ENCODE data around the gene TMEM238L.

Gene TMEM238L

DNA sequence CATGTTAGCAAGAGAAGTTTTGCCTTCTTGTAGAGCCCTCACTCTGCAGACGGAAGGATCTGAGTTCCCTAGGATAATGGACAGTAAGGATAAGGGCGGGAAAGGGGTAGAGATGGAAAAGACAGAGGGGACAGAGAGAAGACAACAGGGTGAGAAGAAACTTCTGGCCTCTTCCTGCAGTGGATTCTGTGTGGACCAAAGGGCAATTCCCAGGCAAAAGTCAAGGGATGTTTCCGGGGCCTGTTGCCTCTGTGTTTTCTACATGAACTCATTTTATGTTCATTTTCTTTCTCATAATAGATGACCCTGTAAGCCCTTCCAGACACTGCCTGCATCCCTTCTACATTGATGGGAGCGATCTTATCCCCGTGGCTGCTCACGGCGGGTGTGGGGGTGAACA is 647 bp upstream of the TMEM238L start:
- Histone ChIP-seq H3K9ac (ENCODE audit: low read depth, low read length) (no peak overlapping the region), H3K27ac (ENCODE audit: low read depth, low read length) (no peak overlapping the region), H3K4me3 (ENCODE audit: low read length) (no peak overlapping the region), H3K36me3 (ENCODE audit: insufficient read depth, low read length) (no peaks in the 10 kb centered on the region), H3K4me1 (ENCODE audit: insufficient read depth, low read length) (peaks cover 4% of the 10 kb centered on the region; the same call in 1 of the 2 replicates), H3K9me3 (ENCODE audit: insufficient read depth, low read depth, low read length) (no peaks in the 10 kb centered on the region), H3K27me3 (ENCODE audit: insufficient read depth, low read length) (no peaks in the 10 kb centered on the region)
- WGBS: 91% methylated on average over 7 of the region's 7 CpGs

GRCh38 chr17:10803350-10803749 is 549 bp downstream of the TMEM238L start:
- H3K4me1 ChIP-seq (ENCODE audit: insufficient read depth, low read length): peaks cover 4% of the 10 kb centered on the region; the same call in 1 of the 2 replicates
- H3K36me3 ChIP-seq (ENCODE audit: insufficient read depth, low read length): no peaks in the 10 kb centered on the region
- H3K27me3 ChIP-seq (ENCODE audit: insufficient read depth, low read length): no peaks in the 10 kb centered on the region
- WGBS: 93% methylated on average over 7 of the region's 7 CpGs
- no peaks in the 10 kb centered on the region for H3K9me3 ChIP-seq (ENCODE audit: insufficient read depth, low read depth, low read length)
- H3K9ac ChIP-seq (ENCODE audit: low read depth, low read length): no peak overlapping the region
- no peak overlapping the region for H3K27ac ChIP-seq (ENCODE audit: low read depth, low read length)
- no peak overlapping the region for H3K4me3 ChIP-seq (ENCODE audit: low read length)

GRCh38 chr17:10802496-10803284 is 1.2 kb downstream of the TMEM238L start:
- Histone ChIP-seq H3K27me3 (ENCODE audit: insufficient read depth, low read length) (no peaks in the 10 kb centered on the region), H3K27ac (ENCODE audit: low read depth, low read length) (no peak overlapping the region), H3K36me3 (ENCODE audit: insufficient read depth, low read length) (no peaks in the 10 kb centered on the region), H3K4me3 (ENCODE audit: low read length) (no peak overlapping the region), H3K4me1 (ENCODE audit: insufficient read depth, low read length) (peaks cover 5% of the 10 kb centered on the region), H3K9me3 (ENCODE audit: insufficient read depth, low read depth, low read length) (no peaks in the 10 kb centered on the region), H3K9ac (ENCODE audit: low read depth, low read length) (no peak overlapping the region)
- 91% methylated on average over 14 of the region's 14 CpGs for WGBS

DNA sequence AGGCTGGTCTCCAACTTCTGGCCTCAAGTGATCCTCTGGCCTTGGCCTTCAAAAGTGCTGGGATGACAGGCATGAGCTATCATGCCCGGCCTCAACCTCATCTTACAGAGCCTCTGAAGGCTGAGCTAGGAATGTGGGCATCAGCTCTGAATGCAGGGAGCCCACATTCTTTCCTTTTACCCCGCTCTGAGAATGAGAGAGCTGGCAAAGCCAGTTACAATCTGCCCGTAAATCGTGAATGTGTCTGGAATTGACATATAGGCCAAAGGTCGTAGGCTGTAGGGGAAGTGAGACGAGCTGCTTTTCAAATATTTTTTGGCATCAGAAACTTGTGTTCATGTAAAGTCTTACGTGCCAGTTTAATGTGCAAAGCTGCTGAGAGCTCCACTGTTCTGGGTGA is 4.5 kb downstream of the TMEM238L start:
- WGBS: 97% methylated on average over 7 of the region's 7 CpGs
- H3K27ac ChIP-seq (ENCODE audit: low read depth, low read length): no peak overlapping the region

DNA sequence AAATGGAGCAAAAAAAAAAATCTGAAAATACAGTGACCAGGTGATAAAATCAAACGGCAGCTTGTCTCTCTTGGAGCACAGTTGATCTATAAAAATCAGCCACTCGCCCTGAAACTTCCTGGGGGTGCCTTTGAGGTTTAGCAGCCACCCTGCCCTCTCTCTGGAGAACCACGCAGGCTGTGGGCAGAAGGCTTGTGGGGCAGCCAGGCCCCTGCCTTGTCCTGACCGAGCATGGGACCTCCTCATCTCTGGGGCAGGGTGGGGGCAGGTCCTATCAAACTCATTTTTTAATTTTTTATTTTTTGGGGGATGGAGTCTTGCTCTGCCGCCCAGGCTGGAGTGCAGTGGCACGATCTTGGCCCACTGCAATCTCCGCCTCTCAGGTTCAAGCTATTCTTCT is 5.0 kb downstream of the TMEM238L start:
- no peak overlapping the region for H3K27ac ChIP-seq (ENCODE audit: low read depth, low read length)
- H3K27me3 ChIP-seq (ENCODE audit: insufficient read depth, low read length): no peaks in the 10 kb centered on the region
- H3K4me1 ChIP-seq (ENCODE audit: insufficient read depth, low read length): peaks cover 5% of the 10 kb centered on the region
- WGBS: 93% methylated on average over 7 of the region's 7 CpGs
- H3K4me3 ChIP-seq (ENCODE audit: low read length): no peak overlapping the region
- H3K36me3 ChIP-seq (ENCODE audit: insufficient read depth, low read length): no peaks in the 10 kb centered on the region
- H3K9me3 ChIP-seq (ENCODE audit: insufficient read depth, low read depth, low read length): no peaks in the 10 kb centered on the region
- no peak overlapping the region for H3K9ac ChIP-seq (ENCODE audit: low read depth, low read length)

More for the DNA sequence above, 4.5 kb downstream of the TMEM238L start:
- no peaks in the 10 kb centered on the region for H3K9me3 ChIP-seq (ENCODE audit: insufficient read depth, low read depth, low read length)
- H3K36me3 ChIP-seq (ENCODE audit: insufficient read depth, low read length): no peaks in the 10 kb centered on the region
- H3K27me3 ChIP-seq (ENCODE audit: insufficient read depth, low read length): no peaks in the 10 kb centered on the region
- H3K4me3 ChIP-seq (ENCODE audit: low read length): no peak overlapping the region
- peaks cover 5% of the 10 kb centered on the region for H3K4me1 ChIP-seq (ENCODE audit: insufficient read depth, low read length)
- H3K9ac ChIP-seq (ENCODE audit: low read depth, low read length): no peak overlapping the region

DNA sequence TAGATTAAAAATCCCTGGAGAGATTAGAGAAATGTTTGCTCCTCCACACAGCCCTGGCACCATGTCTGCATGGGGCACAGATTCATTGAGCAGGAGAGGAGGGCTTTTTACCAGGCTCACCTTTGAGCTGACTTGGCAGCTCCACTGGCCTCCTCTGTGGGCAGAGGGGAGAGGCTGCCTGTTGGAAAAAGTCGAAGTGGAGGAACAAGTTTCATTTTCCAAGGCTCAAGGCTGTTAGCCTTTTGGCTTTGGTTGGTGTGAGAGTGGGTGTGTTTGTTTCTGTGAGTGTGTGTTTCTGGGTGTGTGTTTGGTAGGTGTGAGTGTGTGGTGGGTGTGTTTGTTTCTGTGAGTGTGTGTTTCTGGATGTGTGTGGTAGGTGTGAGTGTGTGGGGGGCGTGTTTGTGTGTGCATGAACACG is 5.6 kb downstream of the TMEM238L start:
- Histone ChIP-seq H3K27me3 (ENCODE audit: insufficient read depth, low read length) (no peaks in the 10 kb centered on the region), H3K4me3 (ENCODE audit: low read length) (no peak overlapping the region), H3K27ac (ENCODE audit: low read depth, low read length) (no peak overlapping the region), H3K9me3 (ENCODE audit: insufficient read depth, low read depth, low read length) (no peaks in the 10 kb centered on the region), H3K9ac (ENCODE audit: low read depth, low read length) (no peak overlapping the region), H3K4me1 (ENCODE audit: insufficient read depth, low read length) (peaks cover 5% of the 10 kb centered on the region), H3K36me3 (ENCODE audit: insufficient read depth, low read length) (no peaks in the 10 kb centered on the region)
- WGBS: 84% methylated on average over 3 of the region's 3 CpGs

DNA sequence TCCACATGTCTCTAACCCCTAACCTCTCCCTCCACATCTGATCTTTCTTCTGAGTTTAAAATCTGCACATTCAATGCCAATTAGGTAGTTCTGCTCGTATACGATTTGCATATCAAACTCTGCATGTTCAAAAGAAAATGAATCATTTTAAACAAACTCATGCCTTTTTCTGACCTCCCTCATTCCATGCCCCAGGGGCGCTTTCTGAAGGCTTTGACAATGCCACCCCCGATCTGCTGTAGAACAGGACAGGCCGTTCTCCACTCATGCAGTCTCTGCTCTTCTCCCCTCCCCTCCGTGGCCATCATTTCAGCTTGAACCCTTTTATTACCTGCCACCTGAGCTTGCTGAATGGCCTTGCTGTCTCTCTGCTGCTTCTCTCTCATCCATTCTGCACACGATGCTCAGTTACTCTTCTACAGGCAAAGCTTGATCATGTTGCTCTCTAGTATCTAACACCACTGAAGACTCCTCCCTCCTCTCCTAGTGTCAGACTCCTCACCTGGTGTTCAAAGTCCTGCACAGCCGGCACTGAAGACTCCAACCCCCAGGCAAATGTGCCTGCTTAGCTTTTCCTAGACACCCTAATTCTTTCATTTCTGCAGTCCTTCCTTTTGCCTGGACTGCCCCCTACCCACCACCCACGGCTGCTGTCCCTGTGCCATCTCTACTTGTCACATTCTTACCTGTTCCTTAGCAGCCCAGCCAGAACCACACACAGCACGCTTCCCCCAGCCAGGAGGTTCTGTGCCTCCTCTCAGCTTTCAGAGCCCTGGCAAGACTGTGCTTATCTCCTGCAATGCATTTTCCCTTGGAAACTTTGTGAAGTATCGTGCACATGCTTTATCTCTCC is 6.2 kb downstream of the TMEM238L start:
- Histone ChIP-seq H3K4me1 (ENCODE audit: insufficient read depth, low read length) (peaks cover 5% of the 10 kb centered on the region), H3K36me3 (ENCODE audit: insufficient read depth, low read length) (no peaks in the 10 kb centered on the region), H3K9ac (ENCODE audit: low read depth, low read length) (no peak overlapping the region), H3K27ac (ENCODE audit: low read depth, low read length) (no peak overlapping the region), H3K4me3 (ENCODE audit: low read length) (no peak overlapping the region), H3K27me3 (ENCODE audit: insufficient read depth, low read length) (no peaks in the 10 kb centered on the region), H3K9me3 (ENCODE audit: insufficient read depth, low read depth, low read length) (no peaks in the 10 kb centered on the region)
- WGBS: 75% methylated on average over 11 of the region's 11 CpGs

GRCh38 chr17:10793816-10794215 is 10.1 kb downstream of the TMEM238L start:
- Histone ChIP-seq H3K4me3 (ENCODE audit: low read length) (no peak overlapping the region), H3K4me1 (ENCODE audit: insufficient read depth, low read length) (peaks cover 7% of the 10 kb centered on the region), H3K9ac (ENCODE audit: low read depth, low read length) (no peak overlapping the region), H3K27me3 (ENCODE audit: insufficient read depth, low read length) (no peaks in the 10 kb centered on the region), H3K27ac (ENCODE audit: low read depth, low read length) (no peak overlapping the region), H3K36me3 (ENCODE audit: insufficient read depth, low read length) (no peaks in the 10 kb centered on the region), H3K9me3 (ENCODE audit: insufficient read depth, low read depth, low read length) (no peaks in the 10 kb centered on the region)
- 87% methylated on average over 4 of the region's 4 CpGs for WGBS

DNA sequence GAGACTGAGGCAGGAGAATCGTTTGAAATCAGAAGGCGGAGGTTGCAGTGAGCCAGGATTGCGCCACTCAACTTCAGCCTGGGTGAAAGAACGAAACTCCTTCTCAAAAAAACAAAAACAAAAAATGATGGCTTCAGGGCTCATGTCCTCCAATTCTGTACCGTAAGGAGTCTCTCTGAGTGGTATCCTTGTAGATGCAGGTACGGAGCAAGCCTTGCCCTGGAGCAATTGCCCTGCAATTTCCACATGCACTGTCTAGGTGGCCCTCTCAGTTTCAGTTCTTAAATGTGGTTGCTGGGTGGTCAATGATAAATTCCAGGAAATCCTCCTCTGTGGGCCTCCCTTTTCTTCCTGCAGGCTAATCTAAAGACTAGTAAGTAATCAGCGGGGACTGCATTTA is 10.6 kb downstream of the TMEM238L start:
- Histone ChIP-seq H3K4me3 (ENCODE audit: low read length) (no peak overlapping the region), H3K9me3 (ENCODE audit: insufficient read depth, low read depth, low read length) (no peaks in the 10 kb centered on the region), H3K4me1 (ENCODE audit: insufficient read depth, low read length) (peaks cover 7% of the 10 kb centered on the region), H3K27ac (ENCODE audit: low read depth, low read length) (no peak overlapping the region), H3K9ac (ENCODE audit: low read depth, low read length) (no peak overlapping the region), H3K27me3 (ENCODE audit: insufficient read depth, low read length) (no peaks in the 10 kb centered on the region), H3K36me3 (ENCODE audit: insufficient read depth, low read length) (no peaks in the 10 kb centered on the region)
- 97% methylated on average over 7 of the region's 7 CpGs for WGBS

- no peaks in the 10 kb centered on the region for H3K9me3 ChIP-seq (ENCODE audit: insufficient read depth, low read depth, low read length)
- WGBS: 86% methylated on average over 8 of the region's 8 CpGs
- no peak overlapping the region for H3K27ac ChIP-seq (ENCODE audit: low read depth, low read length)
- no peaks in the 10 kb centered on the region for H3K36me3 ChIP-seq (ENCODE audit: insufficient read depth, low read length)
- H3K4me1 ChIP-seq (ENCODE audit: insufficient read depth, low read length): peaks cover 9% of the 10 kb centered on the region
- no peaks in the 10 kb centered on the region for H3K27me3 ChIP-seq (ENCODE audit: insufficient read depth, low read length)
- H3K9ac ChIP-seq (ENCODE audit: low read depth, low read length): no peak overlapping the region
- H3K4me3 ChIP-seq (ENCODE audit: low read length): no peak overlapping the region
Observed at GRCh38 chr17:10792151-10792550, 11.7 kb downstream of the TMEM238L start.
